H1 (cell line): ENCODE data around the gene PTPN2.

Experiments
- BRCA1 ChIP-seq: IDR thresholded peaks from 2 replicates; pipeline ENCODE4 v1.6.1; 2012; ENCODE audit warnings: low read depth, low read length, improper control_type of control experiment
- CTCF ChIP-seq, 3 experiments: IDR thresholded peaks; 1 replicate in 2 of 3; 2 replicates in 1 of 3; pipeline versions ENCODE4 v1.5.1 to v1.6.1; 2011; ENCODE audit warnings: low read length in 3 of 3, mild to moderate bottlenecking in 3 of 3, inconsistent platforms in 2 of 3, low read depth in 1 of 3, moderate library complexity in 1 of 3; ENCODE audit not compliant: insufficient read depth in 1 of 3; ENCODE audit errors: control extremely low read depth in 1 of 3
- EZH2 ChIP-seq: fragments of 200-600 bp; sonication (generic); IDR thresholded peaks from 2 replicates; pipeline ENCODE4 v1.7.1; 2012; ENCODE audit warnings: low read depth, mild to moderate bottlenecking, moderate library complexity, low read length, inconsistent platforms; ENCODE audit not compliant: severe bottlenecking
- GTF2F1 ChIP-seq: IDR thresholded peaks from 2 replicates; pipeline ENCODE4 v1.6.1; 2012; ENCODE audit warnings: low read depth, low read length, improper control_type of control experiment, borderline replicate concordance
- PHF8 ChIP-seq: fragments of 200-600 bp; sonication (generic); conservative IDR thresholded peaks from 2 replicates; pipeline ENCODE4 v1.7.1; 2012; ENCODE audit warnings: low read depth, mild to moderate bottlenecking, inconsistent platforms, low read length, moderate library complexity
- POLR2AphosphoS5 ChIP-seq: IDR thresholded peaks from 2 replicates; pipeline ENCODE4 v1.6.1; 2011; ENCODE audit warnings: low read depth, low read length
- RAD21 ChIP-seq, 2 experiments: IDR thresholded peaks in 1 of 2; conservative IDR thresholded peaks in 1 of 2; 2 replicates each; pipeline ENCODE4 v1.6.1; 2011; ENCODE audit warnings: low read depth in 2 of 2, low read length in 2 of 2, improper control_type of control experiment in 1 of 2, inconsistent platforms in 1 of 2, mild to moderate bottlenecking in 1 of 2, moderate library complexity in 1 of 2
- RNF2 ChIP-seq: fragments of 200-900, 300-1000 bp; sonication (generic); IDR thresholded peaks from 2 replicates; pipeline ENCODE4 v1.7.1; 2016; ENCODE audit warnings: borderline replicate concordance, low read depth, mild to moderate bottlenecking, antibody characterized with exemption, low read length; ENCODE audit not compliant: poor library complexity, severe bottlenecking; ENCODE audit errors: missing control alignments
- SP2 ChIP-seq: IDR thresholded peaks from 2 replicates; pipeline ENCODE4 v1.6.1; 2012; ENCODE audit warnings: mild to moderate bottlenecking, low read length, inconsistent platforms
- USF2 ChIP-seq: IDR thresholded peaks from 2 replicates; pipeline ENCODE4 v1.6.1; 2011; ENCODE audit warnings: low read length, improper control_type of control experiment
- YY1 ChIP-seq: IDR thresholded peaks from 2 replicates; pipeline ENCODE4 v1.6.1; 2011; ENCODE audit warnings: low read depth, mild to moderate bottlenecking, low read length

GRCh38 chr18:12883684-12884405 is at the start of gene PTPN2:
- TF ChIP-seq POLR2AphosphoS5, result peak; percentile 93
- no peak for TF ChIP-seq CTCF (IDR thresholded peaks at IDR 0.05; ENCODE audit: control extremely low read depth in 1 of 3, insufficient read depth in 1 of 3, low read depth in 1 of 3, low read length in 3 of 3)
- no peak for TF ChIP-seq USF2
- no peak for TF ChIP-seq GTF2F1
- no peak for TF ChIP-seq BRCA1
- no peak for TF ChIP-seq YY1
- TF ChIP-seq EZH2, result no peak
- TF ChIP-seq PHF8, result peak; percentile 100
- TF ChIP-seq RNF2, result no peak
- no peak for TF ChIP-seq SP2
- no peak for TF ChIP-seq RAD21 (IDR thresholded peaks at IDR 0.05 in 1 of 2, conservative IDR thresholded peaks at IDR 0.05 in 1 of 2; ENCODE audit: low read depth in 2 of 2, low read length in 2 of 2)
